NT2/D1 (cell line): ENCODE measurements around the gene UBL4A.

Source experiments
- SUZ12 ChIP-seq: IDR thresholded peaks from 2 replicates; pipeline ENCODE4 v1.6.1; 2011; ENCODE audit not compliant: insufficient read length, insufficient read depth; ENCODE audit errors: extremely low read depth
- YY1 ChIP-seq: IDR thresholded peaks from 2 replicates; pipeline ENCODE4 v1.6.1; 2011; ENCODE audit not compliant: insufficient read length, insufficient read depth
- ZNF274 ChIP-seq: IDR thresholded peaks from 2 replicates; pipeline ENCODE4 v1.6.1; 2011; ENCODE audit warnings: mild to moderate bottlenecking, low read depth, low read length

- no peak for TF ChIP-seq SUZ12
- TF ChIP-seq YY1: no peak
- TF ChIP-seq ZNF274: no peak
These were observed 9.6 kb downstream of the UBL4A start for GRCh38 chrX:154476821-154477220.
